GM23338 (cell line): ENCODE measurements around the gene COL21A1.

Source experiments
- CREB1 ChIP-seq: fragments of 250-450 bp; sonication (Bioruptor Pico); IDR thresholded peaks from 2 replicates; pipeline ENCODE4 v1.5.0; 2020; ENCODE audit warnings: low read depth, mild to moderate bottlenecking, moderate library complexity
- CTCF ChIP-seq, 2 experiments: fragments of 200-600 bp in 1 of 2; sonication (generic) in 1 of 2; conservative IDR thresholded peaks; 2 replicates each; pipeline versions ENCODE4 v1.5.1 to v1.6.1; 2016 to 2017; ENCODE audit warnings: antibody characterized with exemption in 2 of 2, low read depth in 2 of 2, mild to moderate bottlenecking in 2 of 2, moderate library complexity in 1 of 2
- ETS1 ChIP-seq: IDR thresholded peaks from 2 replicates; pipeline ENCODE4 v1.6.1; 2016; ENCODE audit warnings: antibody characterized with exemption
- EZH2 ChIP-seq: fragments of 200-600 bp; sonication (generic); IDR thresholded peaks from one replicate; pipeline ENCODE4 v1.8.0; 2017; ENCODE audit warnings: antibody characterized with exemption, mild to moderate bottlenecking, low read depth; ENCODE audit not compliant: unreplicated experiment
- EZH2phosphoT487 ChIP-seq: fragments of 200-600 bp; sonication (generic); IDR thresholded peaks from one replicate; pipeline ENCODE4 v1.8.1; 2018; ENCODE audit warnings: antibody characterized with exemption; ENCODE audit not compliant: unreplicated experiment
- JUNB ChIP-seq: IDR thresholded peaks from one replicate; pipeline ENCODE4 v1.6.1; 2016; ENCODE audit warnings: antibody characterized with exemption; ENCODE audit not compliant: unreplicated experiment
- NANOG ChIP-seq: IDR thresholded peaks from 2 replicates; pipeline ENCODE4 v1.6.1; 2016; ENCODE audit warnings: antibody characterized with exemption, borderline replicate concordance
- POLR2AphosphoS5 ChIP-seq: IDR thresholded peaks from 2 replicates; pipeline ENCODE4 v1.6.1; 2016; ENCODE audit warnings: antibody characterized with exemption, low read depth
- REST ChIP-seq: IDR thresholded peaks from one replicate; pipeline ENCODE4 v1.6.1; 2018; ENCODE audit warnings: antibody characterized with exemption; ENCODE audit not compliant: unreplicated experiment
- STAT1 ChIP-seq: IDR thresholded peaks from one replicate; pipeline ENCODE4 v1.6.1; 2016; ENCODE audit warnings: antibody characterized with exemption; ENCODE audit not compliant: unreplicated experiment
- ZNF114 ChIP-seq: fragments of 250-450 bp; sonication (Bioruptor Pico); IDR thresholded peaks from 2 replicates; pipeline ENCODE4 v1.5.0; 2020; ENCODE audit warnings: mild to moderate bottlenecking, moderate library complexity
- ZNF331 ChIP-seq: fragments of 250-450 bp; sonication (Bioruptor Pico); IDR thresholded peaks from 2 replicates; pipeline ENCODE4 v1.5.0; 2020; ENCODE audit warnings: low read depth, mild to moderate bottlenecking, moderate library complexity
- ZNF462 ChIP-seq: fragments of 250-450 bp; sonication (Bioruptor Pico); IDR thresholded peaks from 2 replicates; pipeline ENCODE4 v1.5.0; 2020; ENCODE audit warnings: mild to moderate bottlenecking, moderate library complexity

- TF ChIP-seq CTCF (conservative IDR thresholded peaks at IDR 0.05; ENCODE audit: low read depth in 2 of 2) (no peak), REST (no peak), ZNF331 (CRISPR knock-in tag) (no peak), JUNB (no peak), EZH2phosphoT487 (no peak), POLR2AphosphoS5 (no peak), EZH2 (no peak), ETS1 (no peak), ZNF114 (no peak), CREB1 (no peak), NANOG (no peak), ZNF462 (no peak), STAT1 (no peak)
Observed at GRCh38 chr6:56036916-56037600, 210.3 kb downstream of the COL21A1 start.
